KOPT-K1 (cell line): ENCODE data around the gene PRKCH.

Experiments used
- H3K27ac ChIP-seq: fragments of 200-600 bp; sonication (generic); 2 replicates; pipeline ENCODE4 v1.5.1; 2016; ENCODE audit warnings: antibody characterized with exemption, mild to moderate bottlenecking, low read depth, low read length; ENCODE audit not compliant: poor library complexity, severe bottlenecking
- H3K36me3 ChIP-seq: fragments of 200-600 bp; sonication (generic); 2 replicates; pipeline ENCODE4 v1.5.1; 2017; ENCODE audit warnings: antibody characterized with exemption, mild to moderate bottlenecking, low read length, moderate library complexity; ENCODE audit not compliant: insufficient read depth
- H3K9me3 ChIP-seq: fragments of 200-600 bp; sonication (generic); 2 replicates; pipeline ENCODE4 v1.5.1; 2017; ENCODE audit warnings: antibody characterized with exemption, low read length, mild to moderate bottlenecking; ENCODE audit not compliant: insufficient read depth, poor library complexity, severe bottlenecking

The PRKCH gene

GRCh38 chr14:61377749-61378148 lies 56.4 kb downstream of the PRKCH start:
- H3K27ac ChIP-seq = peak overlapping the region; percentile 29
- H3K9me3 ChIP-seq = peaks cover 37% of the 10 kb centered on the region
- peaks cover 64% of the 10 kb centered on the region for H3K36me3 ChIP-seq

DNA sequence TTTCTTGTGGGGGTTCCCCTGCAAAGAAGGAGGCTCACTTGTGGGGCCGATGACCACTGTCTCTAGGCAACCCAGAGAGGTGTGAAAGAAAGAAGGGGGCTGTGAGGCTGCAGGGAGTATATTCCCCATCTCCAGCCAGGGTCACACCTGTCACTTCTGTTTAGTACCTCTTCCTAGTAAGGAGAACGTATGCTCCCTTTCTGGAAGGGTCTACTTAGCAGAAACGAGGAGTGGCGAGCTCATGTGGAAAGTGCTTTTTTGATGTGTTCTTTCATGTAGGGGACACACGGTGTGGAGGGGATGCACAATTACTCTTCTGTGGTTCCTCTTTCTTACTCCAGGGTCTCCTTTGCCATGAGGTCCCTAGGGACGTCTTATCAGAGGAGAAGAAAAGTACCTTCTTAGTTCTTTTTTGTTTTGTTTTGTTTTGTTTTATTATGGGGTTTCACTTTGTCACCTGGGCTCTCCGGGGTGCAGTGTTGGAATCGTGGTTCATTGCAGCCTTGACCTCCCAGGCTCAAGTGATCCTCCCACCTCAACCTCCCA lies 58.3 kb downstream of the PRKCH start:
- Histone ChIP-seq H3K9me3 (peaks cover 17% of the 10 kb centered on the region), H3K36me3 (peaks cover 44% of the 10 kb centered on the region), H3K27ac (peak overlapping the region; percentile 9)

GRCh38 chr14:61380984-61381383 lies 59.6 kb downstream of the PRKCH start:
- Histone ChIP-seq H3K27ac (peak overlapping the region; percentile 12), H3K36me3 (peaks cover 35% of the 10 kb centered on the region; the same call in 1 of the 2 replicates), H3K9me3 (peaks cover 6% of the 10 kb centered on the region)

GRCh38 chr14:61381553-61381952 lies 60.2 kb downstream of the PRKCH start:
- Histone ChIP-seq H3K36me3 (peaks cover 29% of the 10 kb centered on the region; the same call in 1 of the 2 replicates), H3K9me3 (peaks cover under 1% of the 10 kb centered on the region), H3K27ac (peak overlapping the region; percentile 12)

DNA sequence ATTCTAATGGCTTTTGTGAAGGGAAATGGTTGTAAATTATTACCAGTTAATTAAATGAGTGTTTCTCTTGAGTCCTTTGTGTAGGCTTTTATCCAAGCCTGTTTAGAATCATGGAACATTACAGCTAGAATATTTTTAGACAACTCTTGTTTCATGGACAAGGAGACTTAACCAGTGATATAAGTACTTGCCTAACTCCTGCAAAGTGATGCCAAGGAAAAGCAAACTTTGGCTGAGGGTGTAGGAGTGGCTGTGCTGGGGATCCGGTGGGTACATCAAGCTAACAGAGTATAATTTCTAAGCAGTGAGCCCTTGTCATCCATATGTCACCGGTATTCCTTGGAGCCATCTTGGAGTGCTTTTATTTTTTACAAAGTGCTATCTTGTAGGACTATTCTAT lies 61.5 kb downstream of the PRKCH start:
- H3K36me3 ChIP-seq = peaks cover 27% of the 10 kb centered on the region; the same call in 1 of the 2 replicates
- H3K27ac ChIP-seq = peak overlapping the region; percentile 74
- no peaks in the 10 kb centered on the region for H3K9me3 ChIP-seq

DNA sequence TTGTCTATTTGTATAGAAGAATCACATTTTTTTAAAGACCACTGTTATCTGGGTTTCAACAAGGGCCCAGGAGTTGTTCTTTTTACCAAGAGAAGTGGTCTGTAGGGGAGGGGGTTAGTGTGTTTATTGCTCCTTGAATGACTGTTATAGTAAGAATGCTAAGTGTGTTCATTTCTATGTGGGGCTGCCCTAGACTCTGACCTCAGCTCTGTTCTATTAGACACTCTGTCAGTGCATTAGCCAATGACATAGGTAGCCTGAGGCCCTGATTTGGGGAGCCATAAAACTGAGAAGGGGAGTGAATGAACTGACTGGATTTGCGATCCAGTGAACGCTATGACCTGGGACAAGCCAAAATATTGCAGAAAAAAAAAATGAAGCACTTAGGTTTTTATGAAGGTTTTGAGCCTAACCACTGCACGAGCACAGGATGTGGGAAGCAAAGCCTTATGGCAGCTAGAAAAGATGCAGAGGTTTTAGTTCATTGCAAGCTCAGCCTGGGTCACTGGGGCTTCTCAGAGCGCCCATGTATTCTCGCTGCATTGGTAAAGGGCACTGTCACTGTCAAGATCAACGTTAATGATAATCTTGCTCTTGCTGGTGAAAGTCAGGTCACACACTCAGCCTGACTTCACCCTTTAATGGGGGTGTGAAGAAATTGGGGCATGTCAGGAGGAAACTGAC lies 63.8 kb downstream of the PRKCH start:
- H3K27ac ChIP-seq = peak overlapping the region; percentile 74
- H3K36me3 ChIP-seq = peaks cover 16% of the 10 kb centered on the region; the same call in 1 of the 2 replicates
- H3K9me3 ChIP-seq = no peaks in the 10 kb centered on the region

DNA sequence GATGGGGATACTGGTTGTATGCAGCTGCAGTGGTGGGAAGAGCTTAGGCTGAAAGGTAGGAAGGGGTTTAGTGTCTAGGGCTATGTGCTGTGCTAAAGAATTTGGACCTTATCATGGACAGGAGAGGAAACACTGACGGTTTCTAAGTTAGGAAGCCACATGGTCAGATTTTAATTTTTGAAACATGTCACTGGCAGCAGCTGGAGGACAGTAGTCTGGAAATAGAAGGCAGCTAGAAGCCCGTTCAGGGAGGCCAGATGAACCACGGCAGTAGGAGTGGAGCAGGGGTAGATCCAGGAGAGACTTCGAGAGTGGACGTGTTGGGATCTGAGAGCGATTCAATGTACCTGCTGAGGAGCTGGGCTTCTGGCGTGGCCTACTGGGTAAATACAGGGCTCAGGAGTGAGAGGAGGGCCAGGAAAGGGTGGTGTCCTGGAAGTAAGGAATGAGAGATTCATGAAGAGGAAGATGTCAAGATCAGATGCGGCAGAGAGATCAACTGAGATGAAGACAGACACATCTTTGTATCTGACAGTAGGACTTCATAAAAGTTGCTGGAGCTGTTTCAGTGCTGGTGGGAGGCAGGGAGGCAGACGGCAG lies 64.9 kb downstream of the PRKCH start:
- Histone ChIP-seq H3K27ac (peak overlapping the region; percentile 74), H3K36me3 (peaks cover 11% of the 10 kb centered on the region), H3K9me3 (no peaks in the 10 kb centered on the region)

DNA sequence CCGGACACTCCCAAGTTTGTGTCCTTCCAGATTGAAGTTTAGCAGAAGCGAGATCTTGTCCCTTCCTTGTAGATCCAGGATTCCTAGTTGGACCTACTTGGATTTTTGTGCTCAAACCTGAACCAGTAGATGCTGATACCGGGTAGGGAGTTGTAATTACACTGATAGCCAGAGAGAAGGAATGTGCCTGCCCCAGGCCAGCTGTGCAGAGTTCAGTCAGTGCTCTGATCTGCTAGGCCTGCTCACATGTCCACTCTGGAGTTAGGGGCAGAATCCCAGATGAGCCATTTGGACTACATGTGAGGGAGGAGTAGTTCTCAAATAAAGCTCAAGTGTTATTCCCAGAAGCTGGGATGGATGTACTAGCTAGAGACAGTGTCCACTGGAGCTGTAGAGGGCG lies 65.7 kb downstream of the PRKCH start:
- Histone ChIP-seq H3K27ac (peak overlapping the region; percentile 74), H3K36me3 (peaks cover 11% of the 10 kb centered on the region; the same call in 1 of the 2 replicates), H3K9me3 (no peaks in the 10 kb centered on the region)

DNA sequence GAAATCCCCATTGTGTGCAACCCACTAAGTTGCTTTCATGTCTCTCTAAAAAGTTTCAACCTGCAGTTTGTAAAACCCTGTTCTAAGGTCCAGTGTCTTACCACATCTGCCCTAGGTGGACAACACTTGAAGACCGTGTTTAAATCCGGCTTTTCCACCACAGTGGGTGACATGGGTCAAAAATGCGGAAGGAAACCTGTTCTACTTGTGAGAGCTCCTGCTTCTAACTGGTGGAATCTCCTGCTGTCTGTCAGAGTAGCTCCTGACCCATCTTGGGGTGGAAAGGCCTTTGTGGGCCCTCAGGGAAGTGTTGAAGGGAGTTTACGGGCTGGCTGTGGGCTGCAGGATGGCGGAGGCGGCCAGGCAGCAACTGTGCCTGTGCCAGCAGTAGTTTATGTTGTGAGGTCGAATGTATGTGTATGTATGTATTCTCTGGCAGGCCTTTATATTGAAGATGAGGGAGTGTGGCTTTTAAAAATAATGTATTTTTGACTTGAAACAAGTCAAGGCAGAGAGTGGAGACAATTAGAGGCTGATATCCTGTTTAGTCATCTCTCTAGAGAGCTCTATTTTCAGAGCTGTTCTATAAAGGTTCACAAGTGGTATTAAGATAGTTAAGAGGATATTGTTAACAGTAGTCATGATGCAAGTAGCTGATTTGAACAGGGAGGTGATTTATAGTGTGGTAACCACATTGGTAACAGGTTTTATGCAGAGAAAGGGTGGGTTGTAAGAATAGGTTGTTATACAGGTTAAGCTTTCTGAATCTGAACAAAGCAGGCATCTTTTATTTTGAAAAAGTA lies 67.0 kb downstream of the PRKCH start:
- peak overlapping the region; percentile 74 for H3K27ac ChIP-seq
- no peaks in the 10 kb centered on the region for H3K9me3 ChIP-seq
- peaks cover 20% of the 10 kb centered on the region for H3K36me3 ChIP-seq

GRCh38 chr14:61388976-61389576 lies 67.7 kb downstream of the PRKCH start:
- Histone ChIP-seq H3K9me3 (no peaks in the 10 kb centered on the region), H3K27ac (peak overlapping the region; percentile 74)

DNA sequence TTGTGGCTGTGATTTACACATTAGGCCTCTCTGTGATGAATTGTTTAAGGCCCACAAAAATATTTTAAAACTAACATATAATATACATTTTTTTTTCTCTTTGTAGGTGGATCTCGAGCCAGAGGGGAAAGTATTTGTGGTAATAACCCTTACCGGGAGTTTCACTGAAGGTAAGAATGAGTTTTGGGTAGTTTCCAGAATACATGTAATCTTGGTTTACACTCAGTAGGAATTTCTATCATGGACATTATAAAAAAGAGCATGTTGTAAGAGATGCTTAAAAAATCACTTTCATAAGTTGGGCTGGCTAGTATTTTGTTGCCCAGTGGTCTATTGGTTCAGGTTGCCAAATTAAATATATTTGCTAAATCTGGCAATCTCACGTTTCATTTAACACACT lies 69.7 kb downstream of the PRKCH start:
- peaks cover 42% of the 10 kb centered on the region for H3K36me3 ChIP-seq
- H3K9me3 ChIP-seq = no peaks in the 10 kb centered on the region
- H3K27ac ChIP-seq = peak overlapping the region; percentile 74

More at GRCh38 chr14:61388976-61389576, 67.7 kb downstream of the PRKCH start:
- H3K36me3 ChIP-seq = peaks cover 27% of the 10 kb centered on the region

DNA sequence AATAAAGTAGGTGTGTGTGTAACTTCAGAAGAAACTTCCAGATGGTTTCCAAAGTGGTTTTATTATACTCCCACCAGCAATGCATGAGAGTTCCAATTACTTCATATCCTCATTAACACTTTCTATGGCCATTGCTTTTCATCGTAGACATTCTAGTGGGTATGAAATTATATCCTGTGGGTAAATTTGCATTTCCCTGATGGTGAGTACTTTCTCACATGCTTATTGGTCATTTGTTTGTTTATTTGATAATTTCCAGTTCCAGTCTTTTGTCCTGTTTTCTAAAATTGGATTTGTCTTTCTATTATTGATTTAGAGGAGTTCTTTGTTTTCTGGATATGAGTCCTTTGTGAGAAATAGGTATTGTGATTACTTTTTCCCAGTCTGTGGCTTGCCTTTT lies 70.9 kb downstream of the PRKCH start:
- Histone ChIP-seq H3K27ac (peak overlapping the region; percentile 74), H3K9me3 (no peaks in the 10 kb centered on the region), H3K36me3 (peaks cover 42% of the 10 kb centered on the region)

DNA sequence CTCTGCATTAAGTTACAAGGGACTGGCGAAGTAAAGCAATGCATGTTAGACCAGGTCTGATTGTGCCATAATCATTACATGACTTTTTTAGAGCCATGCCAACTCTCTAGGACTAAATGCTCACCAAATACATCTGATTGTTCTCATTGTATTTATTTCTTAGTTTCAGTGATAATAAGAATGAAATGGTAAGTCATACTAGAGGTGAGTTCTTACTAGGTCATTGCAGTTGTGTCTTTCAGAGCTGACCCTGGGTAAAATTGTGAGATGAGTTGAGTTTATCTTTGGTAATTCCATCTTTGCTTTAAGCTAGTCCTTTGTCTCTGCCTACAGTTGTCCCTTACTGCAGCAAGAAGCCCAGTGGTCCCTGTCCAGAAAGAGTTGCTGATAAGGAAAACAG lies 73.2 kb downstream of the PRKCH start:
- Histone ChIP-seq H3K36me3 (peaks cover 42% of the 10 kb centered on the region), H3K27ac (peak overlapping the region; percentile 74), H3K9me3 (no peaks in the 10 kb centered on the region)

DNA sequence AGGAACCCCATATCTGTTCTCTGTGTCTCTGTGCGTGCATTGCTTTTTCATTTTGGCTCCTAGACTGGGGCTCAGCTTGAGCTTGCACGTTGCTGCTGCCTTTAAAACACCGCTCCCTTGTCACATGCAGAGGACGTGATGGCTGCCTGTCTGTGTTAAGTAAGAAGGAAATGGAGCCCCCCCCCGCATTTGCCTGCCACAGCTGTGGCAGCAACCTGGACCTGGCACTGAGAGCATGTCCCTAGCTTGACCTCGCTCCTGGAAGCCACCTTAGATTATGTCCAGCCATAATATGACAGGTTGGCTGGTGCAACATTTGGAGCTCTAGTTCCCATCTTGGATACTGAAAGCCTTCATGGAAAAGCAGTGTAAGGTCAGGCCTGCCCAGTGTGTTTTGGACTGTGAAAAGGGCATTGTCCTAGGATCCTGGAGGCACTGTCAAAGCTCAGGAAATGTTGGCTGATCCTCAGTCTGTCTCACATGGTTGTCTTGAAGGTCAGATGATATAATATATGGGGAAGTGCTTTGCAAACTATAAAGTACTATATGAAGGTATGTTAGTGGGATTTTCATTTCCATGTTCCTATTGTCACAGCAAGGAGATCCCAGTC lies 73.8 kb downstream of the PRKCH start:
- no peaks in the 10 kb centered on the region for H3K9me3 ChIP-seq
- H3K36me3 ChIP-seq = peaks cover 42% of the 10 kb centered on the region
- peak overlapping the region; percentile 74 for H3K27ac ChIP-seq
